ENCODE results near the gene HNRNPH3.
"Not testable (repeated sequence)": the region's sequence is repeated elsewhere in the genome, so short reads cannot be mapped to it uniquely, and the experiment has no call there.

The HNRNPH3 gene

DNA sequence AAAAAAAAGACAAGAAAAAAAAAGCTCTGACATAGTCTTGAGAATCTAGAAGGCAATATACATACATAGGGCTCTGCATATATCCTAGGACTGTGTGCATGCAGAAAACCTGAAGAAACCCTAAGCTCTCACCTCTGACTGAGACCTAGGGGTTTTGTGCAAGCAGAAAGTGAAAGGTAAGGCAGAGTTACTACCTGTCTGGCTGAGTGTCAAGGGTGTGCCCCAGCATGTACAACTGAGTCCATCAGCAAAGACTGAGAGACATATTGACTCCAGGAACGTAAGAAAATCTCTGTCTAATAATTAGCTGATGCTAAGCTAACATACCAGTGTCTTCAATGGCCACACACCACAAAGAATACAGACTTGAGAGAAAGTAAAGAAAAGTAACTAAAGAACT lies 16.3 kb upstream of the HNRNPH3 start:
- no peaks in the 10 kb centered on the region for H3K36me3 ChIP-seq (ENCODE audit: control insufficient read depth, insufficient read depth, low read length)
- peaks cover 3% of the 10 kb centered on the region for H3K79me2 ChIP-seq
- H3K4me1 ChIP-seq = no peaks in the 10 kb centered on the region
- H3K4me3 ChIP-seq (ENCODE audit: low read depth, low read length) = no peak overlapping the region
- H3K4me2 ChIP-seq (ENCODE audit: low read length) = no peak overlapping the region
- H3K9ac ChIP-seq = no peak overlapping the region
- H3K9me3 ChIP-seq (ENCODE audit: control insufficient read depth, low read length) = no peaks in the 10 kb centered on the region
- no peak overlapping the region for H2AFZ ChIP-seq
- TF ChIP-seq, protein P1, sequence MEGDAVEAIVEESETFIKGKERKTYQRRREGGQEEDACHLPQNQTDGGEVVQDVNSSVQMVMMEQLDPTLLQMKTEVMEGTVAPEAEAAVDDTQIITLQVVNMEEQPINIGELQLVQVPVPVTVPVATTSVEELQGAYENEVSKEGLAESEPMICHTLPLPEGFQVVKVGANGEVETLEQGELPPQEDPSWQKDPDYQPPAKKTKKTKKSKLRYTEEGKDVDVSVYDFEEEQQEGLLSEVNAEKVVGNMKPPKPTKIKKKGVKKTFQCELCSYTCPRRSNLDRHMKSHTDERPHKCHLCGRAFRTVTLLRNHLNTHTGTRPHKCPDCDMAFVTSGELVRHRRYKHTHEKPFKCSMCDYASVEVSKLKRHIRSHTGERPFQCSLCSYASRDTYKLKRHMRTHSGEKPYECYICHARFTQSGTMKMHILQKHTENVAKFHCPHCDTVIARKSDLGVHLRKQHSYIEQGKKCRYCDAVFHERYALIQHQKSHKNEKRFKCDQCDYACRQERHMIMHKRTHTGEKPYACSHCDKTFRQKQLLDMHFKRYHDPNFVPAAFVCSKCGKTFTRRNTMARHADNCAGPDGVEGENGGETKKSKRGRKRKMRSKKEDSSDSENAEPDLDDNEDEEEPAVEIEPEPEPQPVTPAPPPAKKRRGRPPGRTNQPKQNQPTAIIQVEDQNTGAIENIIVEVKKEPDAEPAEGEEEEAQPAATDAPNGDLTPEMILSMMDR (IDR thresholded peaks at IDR 0.05) = no peak
- no peaks in the 10 kb centered on the region for H3K27me3 ChIP-seq (ENCODE audit: control insufficient read depth, insufficient read depth, low read length)
- H3K27ac ChIP-seq = no peak overlapping the region

DNA sequence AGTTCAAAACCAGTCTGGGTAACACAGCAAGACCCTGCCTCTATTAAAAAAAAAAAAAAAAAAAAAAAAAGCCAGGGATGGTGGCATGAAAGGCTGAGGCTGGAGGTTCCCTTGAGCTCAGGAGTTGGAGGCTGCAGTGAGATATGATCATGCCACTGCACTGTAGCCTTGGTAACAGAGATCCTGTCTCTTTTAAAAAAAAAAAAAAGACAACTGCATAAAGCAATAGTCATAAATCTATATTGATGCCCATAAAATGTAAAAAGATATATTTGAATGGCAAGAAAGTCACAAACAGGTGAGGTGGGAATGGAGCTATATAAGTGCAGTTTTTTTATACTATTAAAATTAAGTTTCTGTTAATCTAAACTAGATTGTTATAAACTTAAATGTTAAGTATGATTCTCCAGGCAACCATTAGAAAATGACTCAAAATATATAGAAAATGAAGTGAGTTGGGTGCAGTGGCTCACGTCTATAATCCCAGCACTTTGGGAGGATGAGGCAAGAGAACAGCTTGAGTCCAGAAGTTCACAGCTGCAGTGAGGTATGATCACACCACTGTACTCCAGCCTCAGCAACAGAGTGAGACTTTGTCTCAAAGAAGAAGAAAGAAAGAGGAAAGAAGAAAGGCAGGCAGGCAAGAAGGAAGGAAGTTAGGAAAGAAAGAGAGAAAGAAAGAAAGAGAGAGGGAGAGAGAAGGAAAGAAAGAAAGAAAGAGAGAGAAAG lies 13.4 kb upstream of the HNRNPH3 start:
- H3K36me3 ChIP-seq (ENCODE audit: control insufficient read depth, insufficient read depth, low read length) = no peaks in the 10 kb centered on the region
- no peak overlapping the region for H3K4me2 ChIP-seq (ENCODE audit: low read length)
- peaks cover 3% of the 10 kb centered on the region for H3K79me2 ChIP-seq
- H2AFZ ChIP-seq = no peak overlapping the region
- H3K27ac ChIP-seq = no peak overlapping the region
- H3K27me3 ChIP-seq (ENCODE audit: control insufficient read depth, insufficient read depth, low read length) = no peaks in the 10 kb centered on the region
- no peaks in the 10 kb centered on the region for H3K4me1 ChIP-seq
- no peak overlapping the region for H3K9ac ChIP-seq
- TF ChIP-seq, protein P1 (IDR thresholded peaks at IDR 0.05) = no peak
- no peaks in the 10 kb centered on the region for H3K9me3 ChIP-seq (ENCODE audit: control insufficient read depth, low read length)
- no peak overlapping the region for H3K4me3 ChIP-seq (ENCODE audit: low read depth, low read length)

DNA sequence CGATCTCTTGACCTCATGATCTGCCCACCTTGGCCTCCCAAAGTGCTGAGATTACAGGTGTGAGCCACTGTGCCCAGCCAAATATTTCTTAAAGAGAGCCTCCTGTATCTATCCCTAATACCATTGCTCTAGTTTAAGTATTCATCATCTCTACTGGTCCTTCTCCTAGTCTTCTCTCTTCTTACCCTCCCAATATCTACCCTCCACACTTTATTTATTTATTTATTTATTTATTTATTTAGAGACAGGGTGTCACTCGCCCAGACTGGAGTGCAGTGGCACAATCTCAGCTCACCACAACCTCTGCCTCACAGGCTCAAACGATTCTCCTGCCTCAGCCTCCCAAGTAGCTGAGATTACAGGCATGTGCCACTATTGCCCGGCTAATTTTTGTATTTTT lies 7.5 kb upstream of the HNRNPH3 start:
- not testable (repeated sequence) for H3K4me3 ChIP-seq (ENCODE audit: low read depth, low read length); H2AFZ ChIP-seq; H3K9me3 ChIP-seq (ENCODE audit: control insufficient read depth, low read length); H3K4me1 ChIP-seq; H3K79me2 ChIP-seq; H3K27me3 ChIP-seq (ENCODE audit: control insufficient read depth, insufficient read depth, low read length); H3K9ac ChIP-seq; H3K4me2 ChIP-seq (ENCODE audit: low read length); H3K27ac ChIP-seq; H3K36me3 ChIP-seq (ENCODE audit: control insufficient read depth, insufficient read depth, low read length)

DNA sequence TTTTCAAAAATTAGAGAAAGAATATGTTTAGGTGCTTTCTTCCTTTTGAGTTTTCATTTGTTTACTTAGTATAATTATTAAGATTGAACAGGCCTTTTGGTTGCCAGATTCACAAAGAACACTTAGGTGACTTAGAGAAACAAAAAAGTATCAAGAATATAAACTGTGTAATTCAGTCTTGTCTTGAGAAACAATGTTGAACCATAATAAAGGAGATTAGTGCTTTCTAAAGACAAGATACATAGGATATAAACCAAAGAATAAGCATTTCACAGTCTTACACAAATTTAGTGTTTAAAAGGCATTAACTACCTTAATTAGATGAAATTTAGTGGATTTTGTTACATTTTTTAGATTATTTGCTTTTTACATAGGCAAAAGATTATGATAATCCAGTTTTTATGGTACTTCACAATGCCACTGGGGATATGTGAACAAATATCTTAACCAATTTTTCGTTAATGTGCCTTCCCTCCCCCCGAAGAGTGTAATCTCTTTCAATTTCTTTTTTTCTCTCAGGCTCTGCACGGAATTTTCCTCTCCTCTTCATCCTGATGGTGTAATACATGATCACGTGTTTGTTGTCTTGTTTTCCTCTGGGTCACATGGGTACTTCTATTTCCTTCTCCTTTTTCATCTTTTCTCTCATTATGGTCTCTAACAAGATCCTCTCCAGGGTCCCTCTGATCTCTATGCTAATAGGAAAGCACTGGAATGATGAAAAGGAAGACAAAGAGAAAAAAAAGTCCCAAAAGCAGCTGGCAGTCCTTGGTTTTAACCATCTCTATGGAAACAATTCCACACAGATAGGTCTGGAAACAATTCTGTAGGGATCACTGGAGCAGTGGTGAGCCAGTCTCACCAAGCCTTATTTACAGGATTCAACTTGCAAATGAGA lies 3.7 kb upstream of the HNRNPH3 start:
- no peaks in the 10 kb centered on the region for H3K27me3 ChIP-seq (ENCODE audit: control insufficient read depth, insufficient read depth, low read length)
- H3K9ac ChIP-seq = no peak overlapping the region
- TF ChIP-seq, protein P1 (IDR thresholded peaks at IDR 0.05) = no peak
- peaks cover 3% of the 10 kb centered on the region for H3K4me1 ChIP-seq
- no peaks in the 10 kb centered on the region for H3K9me3 ChIP-seq (ENCODE audit: control insufficient read depth, low read length)
- H3K79me2 ChIP-seq = peaks cover 7% of the 10 kb centered on the region
- H2AFZ ChIP-seq = peak overlapping the region; percentile 47
- H3K4me2 ChIP-seq (ENCODE audit: low read length) = peak overlapping the region; percentile 7
- peak overlapping the region; percentile 6 for H3K4me3 ChIP-seq (ENCODE audit: low read depth, low read length)
- no peaks in the 10 kb centered on the region for H3K36me3 ChIP-seq (ENCODE audit: control insufficient read depth, insufficient read depth, low read length)
- peak overlapping the region; percentile 51 for H3K27ac ChIP-seq

DNA sequence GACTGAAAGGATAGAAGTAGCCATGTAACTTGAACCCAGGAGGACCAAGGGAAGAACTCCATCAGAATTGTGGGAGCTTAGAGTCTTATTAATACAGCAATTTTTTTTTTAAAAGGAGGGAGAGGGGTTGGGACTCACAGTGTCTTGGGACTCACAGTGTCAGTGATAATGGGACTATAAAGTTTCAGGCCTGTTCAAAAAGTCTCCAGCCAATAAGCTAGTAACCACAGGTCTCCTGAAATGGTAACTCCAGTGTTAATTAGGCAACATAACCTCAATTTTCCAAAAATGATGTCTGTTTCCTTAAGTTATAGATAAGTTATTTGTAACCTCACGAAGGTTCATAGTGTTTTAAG lies 2.4 kb upstream of the HNRNPH3 start:
- no peak overlapping the region for H3K27ac ChIP-seq
- H2AFZ ChIP-seq = no peak overlapping the region
- TF ChIP-seq, protein P1 (IDR thresholded peaks at IDR 0.05) = no peak
- H3K4me1 ChIP-seq = peaks cover 3% of the 10 kb centered on the region
- H3K36me3 ChIP-seq (ENCODE audit: control insufficient read depth, insufficient read depth, low read length) = no peaks in the 10 kb centered on the region
- no peaks in the 10 kb centered on the region for H3K27me3 ChIP-seq (ENCODE audit: control insufficient read depth, insufficient read depth, low read length)
- no peak overlapping the region for H3K4me2 ChIP-seq (ENCODE audit: low read length)
- no peak overlapping the region for H3K4me3 ChIP-seq (ENCODE audit: low read depth, low read length)
- H3K79me2 ChIP-seq = peaks cover 21% of the 10 kb centered on the region
- no peak overlapping the region for H3K9ac ChIP-seq
- H3K9me3 ChIP-seq (ENCODE audit: control insufficient read depth, low read length) = no peaks in the 10 kb centered on the region
